Measurements from ENCODE around the gene PRMT7.

The PRMT7 gene

GRCh38 chr16:68379472-68380347 is 68.9 kb downstream of the PRMT7 start:
- DNase-seq = no peak

- DNase-seq = no peak
Measured at GRCh38 chr16:68380348-68380670, 69.5 kb downstream of the PRMT7 start.

GRCh38 chr16:68380676-68381362 is 70.0 kb downstream of the PRMT7 start:
- DNase-seq = no peak

GRCh38 chr16:68381363-68381724 is 70.5 kb downstream of the PRMT7 start:
- DNase-seq = no peak

GRCh38 chr16:68382296-68382718 is 71.5 kb downstream of the PRMT7 start:
- DNase-seq = no peak

GRCh38 chr16:68383858-68384257 is 73.0 kb downstream of the PRMT7 start:
- no peak for DNase-seq

- no peak for DNase-seq
Measured at GRCh38 chr16:68384288-68385161, 73.7 kb downstream of the PRMT7 start.

- no peak for DNase-seq
Measured at GRCh38 chr16:68385371-68385770, 74.6 kb downstream of the PRMT7 start.

GRCh38 chr16:68386628-68387027 is 75.8 kb downstream of the PRMT7 start:
- DNase-seq = no peak

GRCh38 chr16:68387301-68387700 is 76.5 kb downstream of the PRMT7 start:
- DNase-seq = no peak

- DNase-seq = no peak
Measured at GRCh38 chr16:68388124-68388523, 77.3 kb downstream of the PRMT7 start.

GRCh38 chr16:68389006-68389405 is 78.2 kb downstream of the PRMT7 start:
- no peak for DNase-seq

GRCh38 chr16:68389750-68390371 is 79.0 kb downstream of the PRMT7 start:
- no peak for DNase-seq

GRCh38 chr16:68393333-68393732 is 82.5 kb downstream of the PRMT7 start:
- no peak for DNase-seq

- DNase-seq = no peak
Measured at GRCh38 chr16:68395167-68395786, 84.5 kb downstream of the PRMT7 start.

GRCh38 chr16:68395815-68396214 is 85.0 kb downstream of the PRMT7 start:
- DNase-seq = no peak

GRCh38 chr16:68396481-68396880 is 85.7 kb downstream of the PRMT7 start:
- DNase-seq = no peak

GRCh38 chr16:68397710-68398201 is 86.9 kb downstream of the PRMT7 start:
- no peak for DNase-seq

- no peak for DNase-seq
Measured at GRCh38 chr16:68399456-68399855, 88.6 kb downstream of the PRMT7 start.

- DNase-seq = no peak
Measured at GRCh38 chr16:68400083-68400923, 89.5 kb downstream of the PRMT7 start.

- no peak for DNase-seq
Measured at GRCh38 chr16:68400924-68401460, 90.2 kb downstream of the PRMT7 start.

Data from SIG-M5 (cell line).